GM21360 (cell line): ENCODE data around the gene ATRX.
"Not testable (repeated sequence)": the region's sequence is repeated elsewhere in the genome, so short reads cannot be mapped to it uniquely, and the experiment has no call there.

ENCODE experiments used
- ATAC-seq: cut with Tn5 transposase; IDR thresholded peaks from one replicate; pipeline ENCODE4 v1.9.1; 2021; ENCODE audit warnings: mild to moderate bottlenecking, moderate library complexity; ENCODE audit not compliant: unreplicated experiment

ATRX gene

GRCh38 chrX:77742788-77743476 is 43.1 kb downstream of the ATRX start:
- ATAC-seq, result no peak

GRCh38 chrX:77740376-77740905 is 45.6 kb downstream of the ATRX start:
- no peak for ATAC-seq

GRCh38 chrX:77733342-77733741 is 52.7 kb downstream of the ATRX start:
- no peak for ATAC-seq

- ATAC-seq, result no peak
Measured at GRCh38 chrX:77731821-77732419, 54.1 kb downstream of the ATRX start.

GRCh38 chrX:77726095-77726494 is 59.9 kb downstream of the ATRX start:
- ATAC-seq, result not testable (repeated sequence)

GRCh38 chrX:77723681-77724080 is 62.3 kb downstream of the ATRX start:
- no peak for ATAC-seq

- ATAC-seq, result no peak
Measured at GRCh38 chrX:77719388-77719787, 66.6 kb downstream of the ATRX start.

- no peak for ATAC-seq
Measured at GRCh38 chrX:77704881-77705280, 81.1 kb downstream of the ATRX start.

GRCh38 chrX:77698242-77698641 is 87.8 kb downstream of the ATRX start:
- no peak for ATAC-seq

- ATAC-seq, result no peak
Measured at GRCh38 chrX:77694491-77694890, 91.5 kb downstream of the ATRX start.

GRCh38 chrX:77693594-77693993 is 92.4 kb downstream of the ATRX start:
- ATAC-seq, result no peak

- ATAC-seq, result no peak
Measured at GRCh38 chrX:77691916-77692315, 94.1 kb downstream of the ATRX start.

GRCh38 chrX:77689376-77689775 is 96.6 kb downstream of the ATRX start:
- no peak for ATAC-seq

- not testable (repeated sequence) for ATAC-seq
Measured at GRCh38 chrX:77685683-77686082, 100.3 kb downstream of the ATRX start.

- no peak for ATAC-seq
Measured at GRCh38 chrX:77679144-77679543, 106.9 kb downstream of the ATRX start.

- ATAC-seq, result no peak
Measured at GRCh38 chrX:77675986-77676385, 110.0 kb downstream of the ATRX start.

- no peak for ATAC-seq
Measured at GRCh38 chrX:77668391-77669237, 117.4 kb downstream of the ATRX start.

GRCh38 chrX:77658886-77659285 is 127.1 kb downstream of the ATRX start:
- no peak for ATAC-seq

- ATAC-seq, result no peak
Measured at GRCh38 chrX:77652095-77652494, 133.9 kb downstream of the ATRX start.

- ATAC-seq, result peak; percentile 94
Measured at GRCh38 chrX:77640702-77641101, 145.3 kb downstream of the ATRX start.

- ATAC-seq, result no peak
Measured at GRCh38 chrX:77639820-77640219, 146.2 kb downstream of the ATRX start.

GRCh38 chrX:77638397-77638796 is 147.6 kb downstream of the ATRX start:
- no peak for ATAC-seq
